Measurements from ENCODE around the gene GSK3B.

- TF ChIP-seq, protein P1, sequence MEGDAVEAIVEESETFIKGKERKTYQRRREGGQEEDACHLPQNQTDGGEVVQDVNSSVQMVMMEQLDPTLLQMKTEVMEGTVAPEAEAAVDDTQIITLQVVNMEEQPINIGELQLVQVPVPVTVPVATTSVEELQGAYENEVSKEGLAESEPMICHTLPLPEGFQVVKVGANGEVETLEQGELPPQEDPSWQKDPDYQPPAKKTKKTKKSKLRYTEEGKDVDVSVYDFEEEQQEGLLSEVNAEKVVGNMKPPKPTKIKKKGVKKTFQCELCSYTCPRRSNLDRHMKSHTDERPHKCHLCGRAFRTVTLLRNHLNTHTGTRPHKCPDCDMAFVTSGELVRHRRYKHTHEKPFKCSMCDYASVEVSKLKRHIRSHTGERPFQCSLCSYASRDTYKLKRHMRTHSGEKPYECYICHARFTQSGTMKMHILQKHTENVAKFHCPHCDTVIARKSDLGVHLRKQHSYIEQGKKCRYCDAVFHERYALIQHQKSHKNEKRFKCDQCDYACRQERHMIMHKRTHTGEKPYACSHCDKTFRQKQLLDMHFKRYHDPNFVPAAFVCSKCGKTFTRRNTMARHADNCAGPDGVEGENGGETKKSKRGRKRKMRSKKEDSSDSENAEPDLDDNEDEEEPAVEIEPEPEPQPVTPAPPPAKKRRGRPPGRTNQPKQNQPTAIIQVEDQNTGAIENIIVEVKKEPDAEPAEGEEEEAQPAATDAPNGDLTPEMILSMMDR (optimal IDR thresholded peaks at IDR 0.05 in 1 of 3, IDR thresholded peaks at IDR 0.05 in 1 of 3, conservative IDR thresholded peaks at IDR 0.05 in 1 of 3; ENCODE audit: extremely low read depth in 1 of 3, insufficient read depth in 2 of 3, low read length in 3 of 3), result no peak
- no peak for TF ChIP-seq EZH2 (IDR thresholded peaks at IDR 0.05; ENCODE audit: low read length)
Observed at GRCh38 chr3:119849126-119849525, 245.1 kb downstream of the GSK3B start.
